ENCODE data around the gene NKX2-8. TPM values are rescaled to one million over a fixed set of nuclear protein-coding genes. Genes with fewer than 3 reads are reported as not detected.

The NKX2-8 gene
- total and polyA plus RNA-seq, 2 donors (not counting 1 experiment from before 2014, with no cell fraction given), result not detected

- no peak overlapping the region for H3K27ac Mint-ChIP-seq
- no peak overlapping the region for H3K4me3 ChIP-seq (ENCODE audit: control extremely low read depth in 1 of 5, extremely low read depth in 1 of 5, insufficient read depth in 1 of 5, low read depth in 2 of 5, low read length in 4 of 5)
- H2AFZ ChIP-seq (ENCODE audit: insufficient read depth, low read depth, low read length, poor library complexity, severe bottlenecking), result no peak overlapping the region
- H3K4me3 Mint-ChIP-seq, result no peak overlapping the region
- no peaks in the 10 kb centered on the region for H3K4me1 Mint-ChIP-seq
- CTCF ChIA-PET, result no interaction called here
- POLR2A ChIA-PET, result no interaction called here
- peaks cover 0 to 32% (median 27%) of the 10 kb centered on the region in 4 experiments for H3K27me3 ChIP-seq (replicated peaks in 1 of 4; ENCODE audit: control extremely low read depth in 1 of 4, control insufficient read depth in 3 of 4, insufficient read depth in 4 of 4, low read length in 3 of 4)
- no peak overlapping the region for H3K4me2 ChIP-seq (replicated peaks; ENCODE audit: low read depth, low read length, poor library complexity, severe bottlenecking)
- no peaks in the 10 kb centered on the region for H3K4me1 ChIP-seq (ENCODE audit: control insufficient read depth in 2 of 2, insufficient read depth in 2 of 2, low read length in 2 of 2)
- ATAC-seq (ENCODE audit: low read depth), result no peak
- H3K9me3 ChIP-seq (ENCODE audit: control extremely low read depth in 1 of 3, control insufficient read depth in 2 of 3, insufficient read depth in 1 of 3, low read length in 2 of 3), result peaks cover 0 to 14% (median 2%) of the 10 kb centered on the region in 3 donors
- H3K9ac ChIP-seq (ENCODE audit: low read length), result no peak overlapping the region
- H3K27me3 Mint-ChIP-seq, result peaks cover 64% of the 10 kb centered on the region
- H3K9me3 Mint-ChIP-seq (ENCODE audit: insufficient read depth), result no peaks in the 10 kb centered on the region
- no peaks in the 10 kb centered on the region for H4K20me1 ChIP-seq (ENCODE audit: control insufficient read depth, insufficient read depth, low read length, poor library complexity, severe bottlenecking)
- H3K27ac ChIP-seq (ENCODE audit: low read length in 2 of 2), result no peak overlapping the region
- no CpG with 5 or more reads among the region's 5 CpGs for WGBS (ENCODE audit: insufficient coverage)
- no peak for DNase-seq
- no peak for TF ChIP-seq EZH2 (IDR thresholded peaks at IDR 0.05; ENCODE audit: borderline replicate concordance, insufficient read depth, low read depth, low read length, poor library complexity, severe bottlenecking)
- TF ChIP-seq CTCF (IDR thresholded peaks at IDR 0.05), result no peak
- intact Hi-C loops (cut with micrococcal nuclease), result no loop called here
- no peaks in the 10 kb centered on the region for H3K79me2 ChIP-seq (ENCODE audit: control insufficient read depth, insufficient read depth, low read length)
- H3K36me3 ChIP-seq (replicated peaks in 1 of 2; ENCODE audit: control extremely low read depth in 1 of 2, control insufficient read depth in 1 of 2, extremely low read depth in 1 of 2, insufficient read depth in 2 of 2, low read length in 1 of 2), result no peaks in the 10 kb centered on the region
These were observed 5.7 kb upstream of the NKX2-8 start for GRCh38 chr14:36588119-36588518.

GRCh38 chr14:36585100-36585499 is 2.7 kb upstream of the NKX2-8 start:
- no peak overlapping the region for H3K9ac ChIP-seq (ENCODE audit: low read length)
- TF ChIP-seq CTCF (IDR thresholded peaks at IDR 0.05) (no peak), EZH2 (IDR thresholded peaks at IDR 0.05; ENCODE audit: borderline replicate concordance, insufficient read depth, low read depth, low read length, poor library complexity, severe bottlenecking) (no peak)
- H3K9me3 Mint-ChIP-seq (ENCODE audit: insufficient read depth), result no peaks in the 10 kb centered on the region
- H3K9me3 ChIP-seq (ENCODE audit: control extremely low read depth in 1 of 3, control insufficient read depth in 2 of 3, insufficient read depth in 1 of 3, low read length in 2 of 3), result peaks cover 0 to 32% (median 2%) of the 10 kb centered on the region in 3 donors
- H3K79me2 ChIP-seq (ENCODE audit: control insufficient read depth, insufficient read depth, low read length), result no peaks in the 10 kb centered on the region
- no peak overlapping the region for H3K4me3 Mint-ChIP-seq
- 19% methylated on average over 4 of the region's 5 CpGs for WGBS (ENCODE audit: insufficient coverage)
- no peak for DNase-seq
- CTCF ChIA-PET, result no interaction called here
- no peak overlapping the region for H3K27ac ChIP-seq (ENCODE audit: low read length in 2 of 2)
- no peak overlapping the region for H3K4me3 ChIP-seq (ENCODE audit: control extremely low read depth in 1 of 5, extremely low read depth in 1 of 5, insufficient read depth in 1 of 5, low read depth in 2 of 5, low read length in 4 of 5)
- POLR2A ChIA-PET, result no interaction called here
- intact Hi-C loops (cut with micrococcal nuclease), result no loop called here
- no peaks in the 10 kb centered on the region for H3K36me3 ChIP-seq (replicated peaks in 1 of 2; ENCODE audit: control extremely low read depth in 1 of 2, control insufficient read depth in 1 of 2, extremely low read depth in 1 of 2, insufficient read depth in 2 of 2, low read length in 1 of 2)
- H3K4me1 Mint-ChIP-seq, result no peaks in the 10 kb centered on the region
- H3K27ac Mint-ChIP-seq, result no peak overlapping the region
- H3K4me1 ChIP-seq (ENCODE audit: control insufficient read depth in 2 of 2, insufficient read depth in 2 of 2, low read length in 2 of 2), result peaks cover 0 to 6% of the 10 kb centered on the region in 2 donors
- no peak for ATAC-seq (ENCODE audit: low read depth)
- H4K20me1 ChIP-seq (ENCODE audit: control insufficient read depth, insufficient read depth, low read length, poor library complexity, severe bottlenecking), result no peaks in the 10 kb centered on the region
- peaks cover 50% of the 10 kb centered on the region for H3K27me3 Mint-ChIP-seq
- no peak overlapping the region for H2AFZ ChIP-seq (ENCODE audit: insufficient read depth, low read depth, low read length, poor library complexity, severe bottlenecking)
- peaks cover 0 to 50% (median 34%) of the 10 kb centered on the region in 4 experiments for H3K27me3 ChIP-seq (replicated peaks in 1 of 4; ENCODE audit: control extremely low read depth in 1 of 4, control insufficient read depth in 3 of 4, insufficient read depth in 4 of 4, low read length in 3 of 4)
- no peak overlapping the region for H3K4me2 ChIP-seq (replicated peaks; ENCODE audit: low read depth, low read length, poor library complexity, severe bottlenecking)

Measured in B cell (primary cell).